A549 (cell line): Measurements from ENCODE around the gene AKR7A3. TPM values are rescaled to one million over a fixed set of nuclear protein-coding genes. Genes with fewer than 3 reads are reported as not detected.

Experiments
- ATAC-seq, 2 experiments: fragments of 200-7000 bp in 1 of 2; fragments of >200 bp in 1 of 2; cut with Nextera tagmentation in 1 of 2; cut with Tn5 transposase in 1 of 2; 3 replicates each; pipeline versions ENCODE4 v1.8.0 to v1.9.1; 2018 to 2020; ENCODE audit warnings: mild to moderate bottlenecking in 1 of 2, moderate library complexity in 1 of 2
- CTCF ChIA-PET: fragments of 300-600 bp; sonication (Branson Sonifier 250); formaldehyde crosslinking; extraction: SDS; loops from one replicate; lab custom pipeline; 2021; ENCODE audit warnings: antibody characterized with exemption, inconsistent platforms; lab: Yijun Ruan, JAX
- POLR2A ChIA-PET: fragments of 350-600 bp; formaldehyde crosslinking; extraction: SDS; loops from one replicate; lab custom pipeline; 2021; ENCODE audit warnings: antibody characterized with exemption, inconsistent platforms; lab: Yijun Ruan, JAX
- DNase-seq, 2 experiments: peaks; one replicate each; pipeline versions ENCODE4 v3.0.0 to v3.0.0-alpha.2; 2011 to 2016; ENCODE audit warnings: low read depth in 1 of 2, low spot score in 1 of 2
- FAIRE-seq: peaks from 2 replicates; lab custom pipeline; 2011; peaks lifted over from hg19 to GRCh38; lab: Jason Lieb, UNC
- H3K27ac ChIP-seq, 2 experiments: fragments of >200 bp; sonication (Bioruptor Twin); formaldehyde crosslinking; 3 replicates each; pipeline ENCODE4 v1.5.1; 2016 to 2017
- H3K4me1 ChIP-seq: fragments of >200 bp; sonication (Bioruptor Twin); formaldehyde crosslinking; 3 replicates; pipeline ENCODE4 v1.6.1; 2016
- H3K4me2 ChIP-seq: fragments of >200 bp; sonication (Bioruptor Twin); formaldehyde crosslinking; 3 replicates; pipeline ENCODE4 v1.6.1; 2016
- H3K4me3 ChIP-seq: fragments of >200 bp; sonication (Bioruptor Twin); formaldehyde crosslinking; 3 replicates; pipeline ENCODE4 v1.5.1; 2016
- H3K9me3 ChIP-seq: fragments of >200 bp; sonication (Bioruptor Twin); formaldehyde crosslinking; 3 replicates; pipeline ENCODE4 v1.6.1; 2016
- BHLHE40 ChIP-seq: IDR thresholded peaks from 2 replicates; pipeline ENCODE4 v1.6.1; 2012; ENCODE audit warnings: low read depth, low read length, inconsistent platforms
- CHD2 ChIP-seq: fragments of 150-350 bp; IDR thresholded peaks from 2 replicates; pipeline ENCODE4 v1.6.1; 2014; ENCODE audit warnings: low read length; ENCODE audit not compliant: partially characterized antibody
- FOSL2 ChIP-seq, 2 experiments: fragments of 450-650 bp in 1 of 2; fragments of >200 bp in 1 of 2; sonication (Bioruptor Twin) in 1 of 2; formaldehyde crosslinking; IDR thresholded peaks; 2 replicates each; pipeline versions ENCODE4 v1.5.0 to v1.6.1; 2016 to 2020; ENCODE audit warnings: mild to moderate bottlenecking in 1 of 2, moderate library complexity in 1 of 2
- HOXA7 ChIP-seq: fragments of 250-450 bp; sonication (Bioruptor Pico); IDR thresholded peaks from 2 replicates; pipeline ENCODE4 v1.5.0; 2020; ENCODE audit warnings: mild to moderate bottlenecking, moderate library complexity
- JUN ChIP-seq, 2 experiments: fragments of >200 bp; sonication (Bioruptor Twin); formaldehyde crosslinking; IDR thresholded peaks; 2 replicates in 1 of 2; 3 replicates in 1 of 2; pipeline ENCODE4 v1.6.1; 2016 to 2017
- PHF8 ChIP-seq: fragments of 200-600 bp; sonication (generic); IDR thresholded peaks from 2 replicates; pipeline ENCODE4 v1.6.1; 2016; ENCODE audit warnings: low read depth, mild to moderate bottlenecking, antibody characterized with exemption, moderate library complexity, borderline replicate concordance
- POLR2A ChIP-seq: IDR thresholded peaks from 2 replicates; pipeline ENCODE4 v1.6.1; 2012; ENCODE audit warnings: mild to moderate bottlenecking, low read length
- TFCP2L1 ChIP-seq: fragments of 250-450 bp; sonication (Bioruptor Pico); IDR thresholded peaks from 2 replicates; pipeline ENCODE4 v1.5.0; 2021; ENCODE audit warnings: mild to moderate bottlenecking
- WGBS: methylation state at CpG from one replicate; pipeline ENCODE4 v1.1.6; 2017; ENCODE audit errors: missing lambda C conversion rate; 5-methylcytosine and 5-hydroxymethylcytosine counted together
- polyA plus RNA-seq, 4 experiments: library from polyadenylated mRNA; depleted of rRNA in 3 of 4; stranded (reverse); fragments of >200 nt; fragmentation: RNase III in 1 of 4; extraction: RNeasy Plus Mini Kit Qiagen cat#74134 plus additional on column Dnase treatment in 1 of 4; gene quantifications; 2 replicates in 3 of 4; 3 replicates in 1 of 4; pipeline ENCODE4 v1.2.3, GENCODE V29; 2011 to 2017
- TF ChIP-seq, protein P1 (sequence below): fragments of >200 bp; sonication (Bioruptor Twin); formaldehyde crosslinking; IDR thresholded peaks from 3 replicates; pipeline ENCODE4 v1.6.1; 2016
- TF ChIP-seq, protein P2 (sequence below): fragments of 450-650 bp; IDR thresholded peaks from 2 replicates; pipeline ENCODE4 v1.6.1; 2014; ENCODE audit warnings: antibody characterized with exemption
- TF ChIP-seq, protein P3 (sequence below): IDR thresholded peaks from 2 replicates; pipeline ENCODE4 v1.6.1; 2012
- TF ChIP-seq, protein P4 (sequence below): fragments of 200-600 bp; sonication (generic); IDR thresholded peaks from 2 replicates; pipeline ENCODE4 v1.6.1; 2016; ENCODE audit warnings: antibody characterized with exemption, mild to moderate bottlenecking, moderate library complexity
- TF ChIP-seq, protein P5 (sequence below): IDR thresholded peaks from 2 replicates; pipeline ENCODE4 v1.6.1; 2012; ENCODE audit warnings: low read depth, borderline replicate concordance
- TF ChIP-seq, protein P6 (sequence below): fragments of 150-350 bp; IDR thresholded peaks from 2 replicates; pipeline ENCODE4 v1.6.1; 2014; ENCODE audit warnings: low read depth, mild to moderate bottlenecking, low read length

Gene AKR7A3
- polyA plus RNA-seq, 2 of the 4 experiments (the other 2 are of a cell fraction): 0.10 to 0.21 TPM

DNA sequence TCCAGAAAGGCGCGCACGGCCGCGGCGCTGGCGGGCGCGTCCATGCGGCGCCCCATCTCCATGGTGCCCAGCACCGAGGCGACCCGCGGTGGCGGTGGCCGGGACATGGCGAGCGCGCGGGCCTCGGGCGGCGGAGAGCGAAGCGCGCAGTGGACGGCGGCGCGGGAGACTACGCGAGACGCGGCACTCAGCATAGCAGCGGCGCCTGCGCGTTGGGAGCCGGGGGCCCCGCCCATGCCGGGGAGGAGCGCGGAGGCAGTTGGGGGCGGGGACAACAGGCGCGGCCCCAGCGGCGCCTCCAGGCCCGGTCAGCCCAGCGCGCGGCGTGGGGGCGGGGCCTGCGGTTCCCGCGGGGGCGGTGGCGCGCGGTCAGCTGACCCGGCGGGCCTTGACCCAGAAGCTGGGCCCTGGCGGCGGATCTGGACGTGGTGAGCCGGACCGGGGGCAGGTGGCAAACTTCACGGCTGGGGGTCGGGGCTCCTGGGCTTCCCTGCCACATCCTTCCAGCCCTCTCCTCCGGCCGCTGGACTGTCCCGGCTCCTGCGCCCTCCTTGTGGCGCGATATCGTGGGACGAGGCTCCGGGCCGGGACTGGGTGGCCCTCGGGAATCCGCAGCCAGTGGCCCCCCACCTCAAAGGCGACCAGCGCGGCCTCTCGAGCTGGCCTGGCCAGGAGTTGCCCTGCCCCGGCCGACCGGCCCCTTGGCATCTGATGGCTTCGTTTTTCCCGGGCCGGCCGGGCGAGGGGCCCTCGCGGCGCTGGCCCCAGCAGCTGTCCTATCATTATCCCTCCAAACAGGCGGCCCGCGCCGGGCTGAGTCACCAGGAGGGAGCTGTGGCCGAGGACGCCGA lies 23.6 kb upstream of the AKR7A3 start, which contains the start of the genes AKR7A2 and SLC66A1:
Gene AKR7A2 (minus strand): TSS at position 214 of the 851 bp plus-strand sequence. CDS start 20 bp downstream, at position 194.
Gene SLC66A1 (plus strand): TSS at position 396 of the 851 bp plus-strand sequence. CDS start 5,352 bp downstream, outside the sequence.
- Histone ChIP-seq H3K9me3 (no peaks in the 10 kb centered on the region), H3K4me2 (peak within 1 kb of the TSS; percentile 90), H3K4me1 (peaks cover 17% of the 10 kb centered on the region; the same call in 2 of the 3 replicates), H3K4me3 (peak within 1 kb of the TSS; percentile 79), H3K27ac (peak within 1 kb of the TSS; percentile 84 to 94)
- peak; percentile 82 to 87 for DNase-seq
- TF ChIP-seq JUN (IDR thresholded peaks at IDR 0.05) (peak in 1 of 2 experiments; percentile 67; a peak in 2 of 5 replicates), BHLHE40 (no peak), POLR2A (peak; percentile 84), FOSL2 (IDR thresholded peaks at IDR 0.05) (no peak), FOSL2 (CRISPR knock-in tag; IDR thresholded peaks at IDR 0.05) (peak; percentile 24; the same call in 1 of the 2 replicates), HOXA7 (CRISPR knock-in tag) (no peak), TFCP2L1 (CRISPR knock-in tag) (0 out of 2 replicates have a peak, but pooled peaks have one; percentile 47), PHF8 (peak; percentile 53; the same call in 1 of the 2 replicates), CHD2 (peak; percentile 70)
- TF ChIP-seq, protein P1, sequence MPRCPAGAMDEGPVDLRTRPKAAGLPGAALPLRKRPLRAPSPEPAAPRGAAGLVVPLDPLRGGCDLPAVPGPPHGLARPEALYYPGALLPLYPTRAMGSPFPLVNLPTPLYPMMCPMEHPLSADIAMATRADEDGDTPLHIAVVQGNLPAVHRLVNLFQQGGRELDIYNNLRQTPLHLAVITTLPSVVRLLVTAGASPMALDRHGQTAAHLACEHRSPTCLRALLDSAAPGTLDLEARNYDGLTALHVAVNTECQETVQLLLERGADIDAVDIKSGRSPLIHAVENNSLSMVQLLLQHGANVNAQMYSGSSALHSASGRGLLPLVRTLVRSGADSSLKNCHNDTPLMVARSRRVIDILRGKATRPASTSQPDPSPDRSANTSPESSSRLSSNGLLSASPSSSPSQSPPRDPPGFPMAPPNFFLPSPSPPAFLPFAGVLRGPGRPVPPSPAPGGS: 0 out of 3 replicates have a peak, but pooled peaks have one; percentile 35
- TF ChIP-seq, protein P2, sequence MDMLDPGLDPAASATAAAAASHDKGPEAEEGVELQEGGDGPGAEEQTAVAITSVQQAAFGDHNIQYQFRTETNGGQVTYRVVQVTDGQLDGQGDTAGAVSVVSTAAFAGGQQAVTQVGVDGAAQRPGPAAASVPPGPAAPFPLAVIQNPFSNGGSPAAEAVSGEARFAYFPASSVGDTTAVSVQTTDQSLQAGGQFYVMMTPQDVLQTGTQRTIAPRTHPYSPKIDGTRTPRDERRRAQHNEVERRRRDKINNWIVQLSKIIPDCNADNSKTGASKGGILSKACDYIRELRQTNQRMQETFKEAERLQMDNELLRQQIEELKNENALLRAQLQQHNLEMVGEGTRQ: peak; percentile 30; the same call in 1 of the 2 replicates
- TF ChIP-seq, protein P3, sequence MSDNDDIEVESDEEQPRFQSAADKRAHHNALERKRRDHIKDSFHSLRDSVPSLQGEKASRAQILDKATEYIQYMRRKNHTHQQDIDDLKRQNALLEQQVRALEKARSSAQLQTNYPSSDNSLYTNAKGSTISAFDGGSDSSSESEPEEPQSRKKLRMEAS: peak; percentile 68
- TF ChIP-seq, protein P4, sequence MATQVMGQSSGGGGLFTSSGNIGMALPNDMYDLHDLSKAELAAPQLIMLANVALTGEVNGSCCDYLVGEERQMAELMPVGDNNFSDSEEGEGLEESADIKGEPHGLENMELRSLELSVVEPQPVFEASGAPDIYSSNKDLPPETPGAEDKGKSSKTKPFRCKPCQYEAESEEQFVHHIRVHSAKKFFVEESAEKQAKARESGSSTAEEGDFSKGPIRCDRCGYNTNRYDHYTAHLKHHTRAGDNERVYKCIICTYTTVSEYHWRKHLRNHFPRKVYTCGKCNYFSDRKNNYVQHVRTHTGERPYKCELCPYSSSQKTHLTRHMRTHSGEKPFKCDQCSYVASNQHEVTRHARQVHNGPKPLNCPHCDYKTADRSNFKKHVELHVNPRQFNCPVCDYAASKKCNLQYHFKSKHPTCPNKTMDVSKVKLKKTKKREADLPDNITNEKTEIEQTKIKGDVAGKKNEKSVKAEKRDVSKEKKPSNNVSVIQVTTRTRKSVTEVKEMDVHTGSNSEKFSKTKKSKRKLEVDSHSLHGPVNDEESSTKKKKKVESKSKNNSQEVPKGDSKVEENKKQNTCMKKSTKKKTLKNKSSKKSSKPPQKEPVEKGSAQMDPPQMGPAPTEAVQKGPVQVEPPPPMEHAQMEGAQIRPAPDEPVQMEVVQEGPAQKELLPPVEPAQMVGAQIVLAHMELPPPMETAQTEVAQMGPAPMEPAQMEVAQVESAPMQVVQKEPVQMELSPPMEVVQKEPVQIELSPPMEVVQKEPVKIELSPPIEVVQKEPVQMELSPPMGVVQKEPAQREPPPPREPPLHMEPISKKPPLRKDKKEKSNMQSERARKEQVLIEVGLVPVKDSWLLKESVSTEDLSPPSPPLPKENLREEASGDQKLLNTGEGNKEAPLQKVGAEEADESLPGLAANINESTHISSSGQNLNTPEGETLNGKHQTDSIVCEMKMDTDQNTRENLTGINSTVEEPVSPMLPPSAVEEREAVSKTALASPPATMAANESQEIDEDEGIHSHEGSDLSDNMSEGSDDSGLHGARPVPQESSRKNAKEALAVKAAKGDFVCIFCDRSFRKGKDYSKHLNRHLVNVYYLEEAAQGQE: peak; percentile 53
- TF ChIP-seq, protein P5, sequence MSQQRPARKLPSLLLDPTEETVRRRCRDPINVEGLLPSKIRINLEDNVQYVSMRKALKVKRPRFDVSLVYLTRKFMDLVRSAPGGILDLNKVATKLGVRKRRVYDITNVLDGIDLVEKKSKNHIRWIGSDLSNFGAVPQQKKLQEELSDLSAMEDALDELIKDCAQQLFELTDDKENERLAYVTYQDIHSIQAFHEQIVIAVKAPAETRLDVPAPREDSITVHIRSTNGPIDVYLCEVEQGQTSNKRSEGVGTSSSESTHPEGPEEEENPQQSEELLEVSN: peak; percentile 61
- TF ChIP-seq, protein P6, sequence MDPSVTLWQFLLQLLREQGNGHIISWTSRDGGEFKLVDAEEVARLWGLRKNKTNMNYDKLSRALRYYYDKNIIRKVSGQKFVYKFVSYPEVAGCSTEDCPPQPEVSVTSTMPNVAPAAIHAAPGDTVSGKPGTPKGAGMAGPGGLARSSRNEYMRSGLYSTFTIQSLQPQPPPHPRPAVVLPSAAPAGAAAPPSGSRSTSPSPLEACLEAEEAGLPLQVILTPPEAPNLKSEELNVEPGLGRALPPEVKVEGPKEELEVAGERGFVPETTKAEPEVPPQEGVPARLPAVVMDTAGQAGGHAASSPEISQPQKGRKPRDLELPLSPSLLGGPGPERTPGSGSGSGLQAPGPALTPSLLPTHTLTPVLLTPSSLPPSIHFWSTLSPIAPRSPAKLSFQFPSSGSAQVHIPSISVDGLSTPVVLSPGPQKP: no peak
- no peak for FAIRE-seq
- peak; percentile 88 to 92 for ATAC-seq
- CTCF ChIA-PET: interaction anchor here (1.5 kb wide), 1 partner anchor 29 kb away, joined by 5 read pairs; no protein-coding TSS in a partner anchor
- POLR2A ChIA-PET: interaction anchor here (1.0 kb wide), 1 partner anchor 21 kb away, joined by 3 read pairs; no protein-coding TSS in a partner anchor
- no CpG with 5 or more reads among the region's 105 CpGs for WGBS
